HG03520 (cell line): ENCODE results near the gene SCIMP.
"Not testable (repeated sequence)": the region's sequence is repeated elsewhere in the genome, so short reads cannot be mapped to it uniquely, and the experiment has no call there.

Experiments used
- ATAC-seq: cut with Tn5 transposase; IDR thresholded peaks from one replicate; pipeline ENCODE4 v1.9.1; 2021; ENCODE audit warnings: mild to moderate bottlenecking, moderate library complexity; ENCODE audit not compliant: unreplicated experiment

The SCIMP gene

DNA sequence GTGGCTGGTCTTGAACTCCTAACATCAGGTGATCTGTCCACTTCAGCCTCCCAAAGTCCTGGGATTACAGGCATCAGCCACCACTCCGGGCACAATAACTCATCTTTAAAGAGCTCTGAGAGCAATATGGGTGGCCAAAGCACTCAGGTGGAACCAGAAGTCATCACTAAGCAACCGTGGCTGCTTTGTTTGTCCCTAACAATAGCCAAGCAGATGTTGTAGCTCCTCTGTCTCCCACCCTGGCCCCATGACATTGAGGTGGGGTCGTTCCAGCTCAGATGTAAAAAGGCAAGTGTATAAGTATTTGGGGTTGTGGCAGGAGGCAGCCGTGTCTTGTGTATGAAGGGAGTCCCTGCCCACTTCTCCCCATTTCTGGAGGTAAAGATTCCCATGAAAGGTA, 3.7 kb upstream of the SCIMP start:
- no peak for ATAC-seq

DNA sequence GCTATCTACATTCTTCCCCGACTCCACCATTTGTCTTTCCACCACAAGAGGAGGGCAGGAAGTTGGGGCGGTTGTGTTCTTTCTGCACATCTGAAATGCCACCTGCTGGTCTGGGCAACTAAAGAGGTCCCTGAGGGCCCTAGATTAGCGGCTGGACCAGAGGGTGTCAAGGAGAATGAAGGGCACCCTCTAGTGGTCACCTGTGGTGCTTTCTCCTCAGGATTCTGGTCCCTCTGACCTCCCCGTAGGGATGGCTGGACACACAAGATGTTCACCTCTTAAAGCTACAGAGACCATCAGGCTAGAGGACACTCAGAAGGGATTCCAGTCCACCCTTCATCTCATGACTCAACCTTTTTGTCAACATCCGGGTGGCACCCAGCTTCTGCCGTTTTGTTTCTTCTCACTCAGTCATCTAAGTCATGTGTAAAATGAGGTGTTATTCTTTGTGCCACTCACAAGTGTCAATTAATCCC, 2.9 kb upstream of the SCIMP start:
- no peak for ATAC-seq

DNA sequence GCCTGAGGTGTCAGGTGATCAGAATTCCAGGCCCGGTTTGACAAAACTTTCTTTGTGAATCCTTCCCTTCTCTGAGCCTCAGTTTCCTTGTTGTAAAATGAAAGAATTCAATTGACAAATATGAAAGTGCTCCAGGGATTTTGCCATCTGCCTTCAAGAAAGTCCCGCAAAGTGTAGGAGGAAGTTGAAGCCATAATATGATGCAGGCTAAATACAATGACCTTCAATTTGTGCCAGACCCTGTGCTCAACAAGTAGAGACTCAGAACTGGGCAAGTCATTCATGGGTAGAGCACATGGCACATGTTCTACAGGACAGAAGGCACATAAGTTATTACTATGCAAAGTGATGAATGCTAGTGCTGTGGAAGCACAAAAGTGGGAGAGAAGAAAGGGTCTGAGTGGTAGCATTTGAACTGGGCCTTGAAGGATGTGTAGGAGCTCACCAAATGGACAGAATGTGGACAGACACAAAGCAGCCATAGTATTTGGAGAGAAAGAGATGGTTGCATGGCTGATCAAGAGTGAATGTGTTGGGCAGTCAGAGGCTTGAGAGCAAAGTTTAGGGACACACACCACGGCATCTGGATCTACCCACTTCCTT, 2.4 kb upstream of the SCIMP start:
- no peak for ATAC-seq

DNA sequence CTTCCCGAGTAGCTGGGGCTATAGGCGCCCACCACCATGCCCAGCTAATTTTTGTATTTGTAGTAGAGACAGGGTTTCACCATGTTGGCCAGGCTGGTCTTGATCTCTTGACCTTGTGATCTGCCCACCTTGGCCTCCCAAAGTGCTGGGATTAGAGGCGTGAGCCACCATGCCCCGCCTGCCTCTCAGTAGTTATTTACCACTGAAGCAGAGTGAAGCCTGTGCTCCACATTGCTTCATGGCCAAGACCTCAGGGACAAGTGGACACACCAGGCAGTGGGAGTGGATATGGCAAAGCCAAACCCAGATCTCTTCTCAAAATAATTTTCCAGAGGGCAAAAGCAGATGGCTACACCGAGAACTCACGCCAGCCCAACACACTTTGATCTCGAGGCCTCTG, 1.2 kb downstream of the SCIMP start:
- ATAC-seq = not testable (repeated sequence)

DNA sequence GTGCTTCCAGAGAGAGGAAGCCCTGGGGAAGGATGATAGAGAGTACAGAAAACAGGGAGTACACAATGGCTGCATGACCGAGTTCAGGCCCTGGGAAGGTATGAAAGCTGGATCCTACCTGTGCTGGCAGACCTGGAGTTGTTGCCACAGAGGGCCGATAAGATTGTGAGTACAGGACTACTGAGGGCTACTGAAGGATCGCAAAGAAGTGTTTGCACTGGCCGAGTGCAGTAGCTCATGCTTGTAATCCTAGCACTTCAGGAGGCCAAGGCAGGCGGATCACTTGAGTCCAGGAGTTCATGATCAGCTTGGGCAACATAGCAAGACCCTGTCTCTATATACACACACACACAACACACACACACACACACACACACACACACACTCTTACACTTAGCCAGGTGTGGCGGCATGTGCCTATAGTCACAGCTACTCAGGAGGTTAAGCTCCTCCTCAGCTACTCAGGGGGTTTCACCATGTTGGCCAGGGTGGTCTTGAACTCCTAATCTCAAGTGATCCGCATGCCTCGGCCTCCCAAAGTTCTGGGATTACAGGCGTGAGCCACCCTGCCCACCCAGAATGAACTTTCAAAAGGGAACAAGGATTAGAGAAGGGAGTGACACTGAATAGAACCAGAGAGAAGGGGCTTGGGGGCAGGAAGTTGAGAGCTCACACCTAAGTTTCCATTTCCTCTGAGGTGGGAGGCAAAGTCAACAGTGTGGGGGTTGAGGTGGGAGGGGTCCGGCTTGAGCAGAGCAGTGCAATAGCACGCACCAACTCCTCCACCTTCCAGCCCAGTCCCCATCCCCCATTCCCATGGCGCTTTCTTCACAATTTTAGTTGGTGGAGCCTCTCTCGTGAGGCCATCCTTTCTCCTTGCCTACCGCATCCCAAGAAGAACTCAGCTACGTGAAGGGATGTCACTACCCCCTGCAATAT, 7.5 kb downstream of the SCIMP start:
- ATAC-seq = no peak

DNA sequence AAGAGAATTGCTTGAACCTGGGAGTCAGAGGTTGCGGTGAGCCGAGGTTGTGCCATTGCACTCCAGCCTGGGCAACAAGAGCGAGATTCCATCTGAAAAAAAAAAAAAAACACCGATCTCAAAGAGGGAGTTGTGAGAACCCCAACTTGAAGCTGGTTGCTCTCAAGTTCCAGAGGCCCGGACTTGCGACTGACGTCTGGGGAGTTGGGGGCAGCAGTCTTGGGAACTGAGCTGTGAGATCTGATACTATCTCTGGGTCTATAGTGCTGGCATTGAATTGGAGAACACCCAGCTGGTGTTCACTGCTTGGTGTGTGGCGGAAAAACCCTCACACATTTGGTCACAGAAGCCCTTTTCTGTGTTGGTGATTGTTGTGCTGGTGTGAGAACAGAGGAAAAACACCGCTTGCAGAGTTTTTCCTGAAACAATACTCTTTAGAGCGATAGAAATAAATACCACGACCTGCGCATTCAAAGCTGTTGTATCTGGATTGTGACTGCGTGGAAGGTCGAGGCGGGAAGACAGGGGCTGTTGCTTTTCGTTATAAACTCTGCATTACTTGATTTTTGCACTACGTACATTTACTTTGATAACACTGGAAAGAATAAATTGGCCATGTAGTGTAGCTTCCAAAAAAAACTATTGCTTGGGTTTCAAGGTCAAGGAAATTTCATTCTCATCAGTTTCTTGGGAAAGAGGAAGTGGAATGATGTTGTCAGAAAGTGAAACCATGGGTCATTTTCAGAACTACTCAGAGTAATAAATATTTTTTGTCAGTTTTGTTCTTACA, 8.8 kb downstream of the SCIMP start:
- no peak for ATAC-seq

DNA sequence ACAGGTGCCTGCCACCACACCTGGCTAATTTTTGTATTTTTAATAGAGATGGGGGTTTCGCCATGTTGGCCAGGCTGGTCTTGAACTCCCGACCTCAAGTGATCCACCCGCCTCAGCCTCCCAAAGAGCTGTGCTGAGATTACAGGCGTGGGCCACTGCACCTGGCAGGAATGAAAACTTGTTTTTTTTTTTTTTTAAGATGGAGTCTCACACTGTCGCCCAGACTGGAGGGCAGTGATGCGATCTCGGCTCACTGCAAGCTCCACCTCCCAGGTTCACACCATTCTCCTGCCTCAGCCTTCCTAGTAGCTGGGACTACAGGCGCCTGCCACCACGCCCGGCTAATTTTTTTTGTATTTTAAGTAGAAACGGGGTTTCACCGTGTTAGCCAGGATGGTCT, 12.7 kb downstream of the SCIMP start:
- not testable (repeated sequence) for ATAC-seq

DNA sequence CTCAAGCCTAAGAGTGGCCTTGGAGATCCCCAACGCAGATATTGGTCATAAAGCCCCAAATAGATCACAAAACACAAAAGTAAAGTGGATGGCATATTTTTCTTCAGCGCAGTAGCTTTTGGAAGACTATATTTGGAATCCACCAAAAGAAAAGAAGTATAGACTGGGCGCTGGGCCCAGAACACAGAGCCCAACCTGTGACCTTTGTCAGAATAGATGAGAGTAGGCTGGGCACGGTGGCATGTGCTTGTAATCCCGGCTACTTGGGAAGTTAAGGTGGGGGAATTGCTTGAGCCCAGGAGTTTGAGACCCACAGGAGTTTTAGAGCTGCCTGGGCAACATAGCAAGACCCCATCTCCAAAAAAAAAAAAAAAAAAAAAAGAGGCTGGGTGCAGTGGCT, 14.6 kb downstream of the SCIMP start:
- ATAC-seq = no peak

DNA sequence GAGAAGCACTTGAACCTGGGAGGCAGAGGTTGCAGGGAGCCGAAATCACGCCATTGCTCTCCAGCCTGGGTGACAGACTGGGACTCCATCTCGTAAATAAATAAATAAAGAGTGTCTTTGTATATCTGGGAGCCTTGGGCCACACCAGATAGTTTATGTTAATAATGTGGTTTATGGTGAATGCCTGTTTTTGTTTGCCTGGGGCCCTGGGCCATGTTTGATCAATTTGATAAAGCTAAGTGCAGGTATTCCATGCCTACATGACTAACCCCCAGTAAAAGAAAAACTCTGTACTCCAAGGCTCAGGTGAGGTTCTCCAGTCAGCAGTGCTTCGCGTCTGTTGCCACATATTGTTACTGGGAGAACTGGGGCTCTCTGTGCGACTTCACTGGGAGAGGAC, 15.1 kb downstream of the SCIMP start:
- ATAC-seq = no peak

DNA sequence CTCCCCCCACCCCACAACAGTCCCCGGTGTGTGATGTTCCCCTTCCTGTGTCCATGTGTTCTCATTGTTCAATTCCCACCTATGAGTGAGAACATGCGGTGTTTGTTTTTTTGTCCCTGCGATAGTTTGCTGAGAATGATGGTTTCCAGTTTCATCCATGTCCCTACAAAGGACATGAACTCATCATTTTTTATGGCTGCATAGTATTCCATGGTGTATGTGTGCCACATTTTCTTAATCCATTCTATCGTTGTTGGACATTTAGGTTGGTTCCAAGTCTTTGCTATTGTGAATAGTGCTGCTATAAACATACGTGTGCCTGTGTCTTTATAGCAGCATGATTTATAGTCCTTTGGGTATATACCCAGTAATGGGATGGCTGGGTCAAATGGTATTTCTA, 17.1 kb downstream of the SCIMP start:
- ATAC-seq = not testable (repeated sequence)

DNA sequence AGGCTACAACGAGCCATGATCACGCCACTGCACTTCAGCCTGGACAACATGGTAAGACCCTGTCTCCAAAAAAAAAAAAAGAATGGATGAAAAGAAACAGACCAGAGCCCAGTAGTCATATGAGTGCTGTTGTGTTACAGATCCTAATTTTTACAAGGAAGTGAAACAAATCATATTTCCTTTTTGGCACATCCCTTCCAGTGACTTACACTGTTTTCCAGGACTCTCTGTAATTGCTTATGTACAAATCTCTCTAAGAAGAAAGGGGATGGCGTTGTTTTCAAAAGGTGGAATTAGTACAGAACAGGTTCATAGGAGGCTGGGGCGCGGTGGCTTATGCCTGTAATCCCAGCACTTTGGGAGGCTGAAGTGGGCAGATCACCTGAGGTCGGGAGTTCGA, 23.2 kb downstream of the SCIMP start:
- no peak for ATAC-seq

DNA sequence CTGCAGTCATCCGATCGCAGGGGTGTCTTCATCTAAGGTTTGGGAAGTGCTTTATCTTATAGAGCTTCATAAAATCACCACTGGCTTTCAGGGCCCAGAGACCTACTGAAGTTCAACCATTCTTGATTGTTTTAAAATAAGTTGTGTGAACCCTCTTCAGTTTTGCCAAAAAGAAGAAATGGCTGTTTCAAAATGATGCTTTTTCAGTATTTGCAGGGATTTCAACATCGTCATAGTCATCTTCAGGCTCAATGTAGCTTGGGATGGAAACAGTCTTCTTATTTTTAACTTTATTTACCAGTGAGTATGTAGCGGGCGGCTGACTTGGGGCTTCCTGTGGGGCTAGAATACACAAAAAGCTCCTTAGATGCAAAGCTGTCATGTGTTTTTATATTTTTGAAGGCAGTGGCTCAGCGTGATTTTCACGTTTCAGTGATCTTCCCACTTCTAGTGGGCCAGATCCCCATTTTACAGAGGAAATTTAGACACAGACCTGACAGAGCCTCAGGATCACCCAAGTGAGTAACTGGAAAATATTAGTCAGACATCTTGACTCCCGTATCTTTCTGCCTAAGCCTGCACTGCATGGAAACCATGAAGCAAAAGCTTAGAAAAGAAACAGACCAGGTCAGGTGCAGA, 23.9 kb downstream of the SCIMP start:
- ATAC-seq = no peak

DNA sequence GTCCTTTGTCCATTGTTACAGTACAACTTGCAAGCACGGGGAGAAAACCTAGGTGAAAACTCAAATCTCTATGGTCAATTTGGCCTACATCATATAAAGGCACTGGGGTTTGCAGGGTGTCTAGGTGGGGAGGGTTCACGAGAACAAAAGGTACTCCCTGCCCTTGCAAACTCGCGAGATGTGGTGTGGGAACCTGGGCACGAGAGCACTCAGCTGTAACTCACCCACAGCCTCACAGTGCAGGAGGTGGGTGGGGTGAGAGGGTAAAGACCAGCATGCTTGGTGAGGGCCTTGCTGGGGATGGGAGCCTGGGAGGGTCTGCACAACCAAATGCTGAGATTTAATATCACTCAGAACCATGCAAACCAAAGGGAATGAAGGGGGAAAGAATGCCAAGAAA, 24.6 kb downstream of the SCIMP start:
- ATAC-seq = no peak

DNA sequence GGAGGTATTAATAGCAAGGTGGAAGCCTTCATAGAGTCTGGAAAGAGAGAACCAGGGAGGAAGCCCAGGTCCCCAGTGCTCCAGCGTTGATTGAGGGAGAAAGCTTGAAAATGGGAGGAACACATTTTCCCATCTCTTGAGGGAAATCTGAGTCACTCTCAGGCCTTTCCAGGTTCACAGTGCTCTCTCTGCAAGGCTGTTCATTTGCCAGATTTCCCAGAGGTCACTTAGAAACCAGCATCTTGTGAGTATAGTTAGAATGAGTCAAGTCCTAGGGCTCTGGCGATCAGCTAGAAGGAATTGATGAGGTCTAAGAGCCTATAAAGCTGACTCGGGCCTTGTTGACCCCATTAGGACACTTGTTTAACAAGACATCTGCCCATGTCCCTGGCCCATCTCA, 25.3 kb downstream of the SCIMP start:
- no peak for ATAC-seq

DNA sequence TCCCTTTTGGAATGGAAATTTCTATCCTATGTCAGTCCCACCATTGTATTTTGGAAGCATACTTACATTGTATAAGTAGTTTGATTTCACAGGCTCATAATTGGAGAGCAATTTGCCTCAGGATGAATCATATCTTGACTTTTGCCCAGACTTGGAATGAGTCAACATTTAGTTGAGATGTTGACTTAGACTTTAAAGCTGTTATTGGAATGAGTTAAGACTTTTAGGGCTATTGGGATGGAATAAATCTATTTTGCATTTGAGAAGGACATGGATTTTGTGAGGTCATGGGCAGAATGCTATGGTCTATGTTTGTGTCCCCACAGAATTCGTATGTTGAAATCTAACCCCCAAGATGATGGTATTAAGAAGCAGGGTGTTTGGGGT, 30.8 kb downstream of the SCIMP start:
- no peak for ATAC-seq

DNA sequence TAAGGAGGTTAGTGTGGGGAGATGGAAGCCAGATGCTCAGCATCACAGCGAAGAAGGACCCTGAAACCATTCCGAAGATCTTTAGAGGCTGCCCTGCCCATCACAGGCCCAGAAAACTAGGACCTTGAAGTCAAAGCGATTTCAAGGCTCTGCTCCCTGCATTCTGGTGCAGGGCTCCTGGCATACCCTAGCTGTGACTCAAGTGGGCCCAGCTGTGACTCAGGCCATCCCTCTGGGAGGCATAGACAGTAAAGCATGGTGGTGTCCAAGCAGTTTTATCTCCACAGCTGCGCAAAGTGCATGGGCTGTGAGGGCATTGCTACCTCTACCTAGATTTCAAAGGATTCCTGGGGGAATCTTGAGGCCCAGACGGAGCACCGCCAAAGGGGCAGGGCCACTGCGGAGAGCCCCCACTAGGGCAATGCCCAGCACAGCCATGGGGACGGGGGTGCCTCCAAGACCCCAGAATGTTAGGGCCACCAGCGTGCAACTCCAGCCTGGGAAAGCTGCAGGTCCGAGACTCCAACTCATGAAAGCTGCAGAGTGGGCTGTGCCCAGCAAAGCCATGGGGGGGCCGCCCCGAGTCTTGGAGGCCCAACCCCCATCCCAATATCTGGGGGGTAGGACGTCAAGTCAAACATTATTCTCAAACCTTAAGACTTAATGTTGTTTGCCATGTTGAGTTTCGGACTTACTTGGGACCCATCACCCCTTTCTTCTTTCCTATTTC, 31.3 kb downstream of the SCIMP start:
- no peak for ATAC-seq

DNA sequence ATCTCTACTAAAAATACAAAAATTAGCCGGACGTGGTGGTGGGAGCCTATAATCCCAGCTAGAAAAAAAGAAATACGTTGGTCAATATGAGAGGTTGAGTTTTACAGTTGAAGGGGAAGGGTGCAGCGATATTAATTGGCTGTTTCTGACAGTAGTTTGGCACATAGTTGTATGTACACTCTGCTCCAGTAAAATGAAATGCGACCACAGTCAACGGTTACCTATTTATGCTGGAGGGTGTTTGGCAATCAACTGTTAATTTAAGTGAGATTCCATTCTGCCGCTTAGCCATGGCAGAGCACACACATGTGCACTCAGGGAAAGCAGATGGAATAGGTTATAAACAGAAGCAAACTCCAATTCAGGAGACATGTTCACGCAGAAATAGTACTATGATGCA, 33.6 kb downstream of the SCIMP start:
- no peak for ATAC-seq

DNA sequence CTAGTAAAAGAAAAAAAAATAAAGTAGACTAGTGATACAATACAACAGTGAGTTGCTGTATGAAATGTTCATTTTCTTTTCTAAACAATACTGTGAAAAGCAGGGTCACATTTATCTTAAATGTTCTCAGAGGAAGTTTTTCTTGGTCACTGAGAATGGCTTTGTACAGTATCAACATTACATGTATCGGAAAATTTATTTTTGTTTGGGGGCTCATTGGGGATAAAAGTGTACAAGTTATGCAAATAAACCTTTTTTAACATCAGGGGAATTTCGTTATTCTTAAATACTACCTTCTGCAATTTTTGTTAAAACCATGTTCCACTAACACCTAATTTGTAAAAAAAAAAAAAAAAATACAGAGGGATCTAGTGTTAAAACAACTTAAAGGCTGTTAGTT, 34.3 kb downstream of the SCIMP start:
- no peak for ATAC-seq

DNA sequence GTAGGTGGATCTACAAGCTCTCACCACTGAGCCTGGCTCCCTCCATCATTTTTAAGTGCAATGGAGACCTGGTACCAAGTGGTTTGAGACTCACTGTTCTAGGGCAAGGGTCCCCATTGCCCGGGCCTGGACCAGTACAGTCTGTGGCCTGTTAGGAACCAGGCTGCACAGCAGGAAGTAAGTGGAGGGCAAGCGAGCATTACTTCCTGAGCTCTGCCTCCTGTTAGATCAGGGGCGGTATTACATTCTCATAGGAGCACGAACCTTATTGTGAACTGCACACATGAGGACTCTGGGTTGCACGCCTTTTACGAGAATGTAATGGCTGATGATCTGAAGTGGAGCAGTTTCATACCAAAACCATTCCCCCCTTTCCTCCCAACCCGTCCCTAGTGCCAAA, 36.2 kb downstream of the SCIMP start:
- no peak for ATAC-seq

DNA sequence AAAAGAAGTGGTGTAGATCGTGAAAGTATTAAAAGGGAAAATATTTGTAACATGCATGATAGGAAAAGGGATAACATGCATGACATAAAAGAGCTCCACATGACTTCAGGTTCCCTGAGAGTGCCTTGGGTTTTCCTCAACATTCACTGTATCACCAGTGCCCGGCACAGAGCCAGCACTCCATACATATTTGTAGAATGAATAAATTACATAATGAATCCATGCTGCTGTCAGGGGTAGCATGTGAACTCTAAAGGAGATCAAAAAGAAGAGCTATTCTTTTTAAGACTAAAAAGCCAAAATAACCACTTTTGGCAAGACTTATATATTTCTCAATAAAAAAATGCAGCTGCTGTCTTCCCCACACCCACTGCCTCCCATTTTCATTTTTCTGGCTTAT, 40.3 kb downstream of the SCIMP start:
- ATAC-seq = no peak
